Right ventricle myocardium superior (tissue), 1 donor: ENCODE measurements around the gene COL16A1. TPM values are rescaled to one million over a fixed set of nuclear protein-coding genes. Genes with fewer than 3 reads are reported as not detected.

Source experiments
- ATAC-seq: fragments of 200-7000 bp; cut with Tn5 transposase; one replicate; pipeline ENCODE4 v1.9.1; 2020; ENCODE audit warnings: mild to moderate bottlenecking; ENCODE audit not compliant: poor library complexity
- DNase-seq: peaks from one replicate; pipeline ENCODE4 v3.0.0-alpha.2; 2020
- intact Hi-C: fragments of 100-400 bp; cut with DNase I; formaldehyde crosslinking; loops from one replicate; pipeline ENCODE4 v1.11.2; 2022
- total RNA-seq: library from RNA; stranded (reverse); fragmentation: NEBNext Ultra II Directional; extraction: Animal tissue kit (Norgen Biotek cat#: 25700); gene quantifications from one replicate; pipeline ENCODE4 v1.2.1, GENCODE V29; 2021
- donor health status: DM: no; HTN: yes; CAD: no; lungs with severe emphysema.

Gene COL16A1
- total RNA-seq, 1 donor from 2014 or later = 10.9 TPM

- DNase-seq = peak; percentile 88
- intact Hi-C loops = no loop called here
These were observed 58.6 kb downstream of the COL16A1 start for GRCh38 chr1:31645274-31645568.

DNA sequence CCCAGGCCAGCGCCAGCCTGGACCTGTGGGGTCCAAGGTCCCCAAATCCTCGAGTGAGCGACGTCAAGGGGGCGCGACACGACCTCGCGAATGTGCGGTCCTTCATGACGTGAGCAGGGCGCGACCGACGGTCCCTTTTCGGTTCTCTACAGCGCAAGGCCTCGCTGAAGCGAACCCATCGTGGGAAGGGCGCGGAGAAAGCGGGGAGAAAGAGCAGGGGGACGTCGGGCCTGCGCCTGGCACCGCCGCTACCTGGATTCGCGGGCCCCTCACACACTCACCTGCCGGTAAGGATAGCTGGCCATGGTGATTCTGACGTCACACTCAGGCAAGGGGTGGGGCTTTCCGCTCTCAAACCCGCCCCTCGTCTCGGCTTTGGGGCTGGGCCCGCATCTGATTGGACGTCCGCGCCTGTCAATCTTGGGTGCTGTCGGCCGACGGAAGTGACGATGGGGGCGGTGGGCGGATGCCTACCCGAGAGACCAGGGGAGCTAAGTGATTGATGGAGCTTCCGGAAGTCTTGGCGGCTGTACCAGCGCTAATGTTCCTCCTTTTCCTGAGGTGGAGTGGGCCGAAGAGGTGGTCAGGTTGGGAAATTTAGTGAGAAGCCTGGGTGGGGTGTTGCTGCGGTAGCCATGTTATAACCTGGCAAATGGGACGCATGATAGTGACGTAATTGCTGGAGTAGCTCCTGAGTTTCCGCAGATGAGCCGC lies 59.1 kb downstream of the COL16A1 start, which contains the start of gene PEF1:
Gene PEF1 (minus strand): TSS at position 317 of the 714 bp plus-strand sequence. CDS start 12 bp downstream, at position 305.
- DNase-seq (peak; percentile 99), ATAC-seq (peak; percentile 97)
- intact Hi-C loops = no loop called here

More at GRCh38 chr1:31645274-31645568, 58.6 kb downstream of the COL16A1 start:
- no peak for ATAC-seq

- intact Hi-C loops = no loop called here
- ATAC-seq (no peak), DNase-seq (no peak)
These were observed 59.7 kb downstream of the COL16A1 start for GRCh38 chr1:31643976-31644559.

- intact Hi-C loops = no loop called here
- DNase-seq = no peak
- no peak for ATAC-seq
These were observed 60.9 kb downstream of the COL16A1 start for GRCh38 chr1:31642897-31643296.

DNA sequence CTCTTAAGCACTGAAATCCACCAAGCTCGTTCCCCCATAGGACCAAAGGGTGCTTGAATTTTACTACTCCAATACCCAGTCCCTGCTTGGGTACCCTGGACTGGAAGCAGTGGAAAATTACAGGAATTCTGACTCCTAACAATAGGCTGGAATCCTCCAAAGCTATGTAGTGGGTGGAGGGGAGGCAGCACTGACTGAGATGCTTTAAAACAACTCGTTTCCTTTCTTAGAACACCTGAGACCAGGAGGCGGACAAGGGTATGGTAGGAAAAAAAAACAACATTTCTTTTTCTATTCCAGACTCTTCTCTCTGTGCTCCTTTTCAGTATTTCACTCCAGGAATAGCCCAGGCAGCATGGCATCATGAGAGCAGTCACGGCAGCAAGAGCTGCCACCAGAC lies 61.5 kb downstream of the COL16A1 start:
- no peak for ATAC-seq
- no peak for DNase-seq
- intact Hi-C loops = no loop called here

DNA sequence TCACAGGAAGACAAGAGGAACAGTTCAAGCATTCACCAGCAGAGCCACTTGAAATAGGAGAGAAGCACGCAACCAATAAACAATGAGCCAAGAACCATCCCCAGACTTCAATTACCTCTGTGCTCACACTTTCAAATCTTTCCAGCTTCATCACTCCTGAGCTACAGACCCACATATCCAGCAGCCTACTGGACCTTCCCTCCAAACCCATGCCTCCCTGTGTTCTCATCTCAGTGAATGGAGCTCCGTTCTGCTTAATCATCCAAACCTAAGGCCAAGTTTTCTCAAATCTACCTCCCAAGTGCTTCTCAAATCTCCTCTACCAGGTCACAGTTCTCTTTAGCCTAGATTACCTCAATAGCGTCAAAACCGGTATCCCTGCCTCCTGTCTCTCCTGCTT lies 62.9 kb downstream of the COL16A1 start:
- intact Hi-C loops = no loop called here
- DNase-seq = no peak
- no peak for ATAC-seq

GRCh38 chr1:31640179-31640578 lies 63.6 kb downstream of the COL16A1 start:
- intact Hi-C loops = no loop called here
- DNase-seq (no peak), ATAC-seq (no peak)

- intact Hi-C loops = no loop called here
- DNase-seq (no peak), ATAC-seq (no peak)
These were observed 64.3 kb downstream of the COL16A1 start for GRCh38 chr1:31639543-31639942.

- intact Hi-C loops = no loop called here
- DNase-seq (no peak), ATAC-seq (no peak)
These were observed 65.7 kb downstream of the COL16A1 start for GRCh38 chr1:31637915-31638673.

GRCh38 chr1:31633117-31633516 lies 70.7 kb downstream of the COL16A1 start:
- intact Hi-C loops = no loop called here
- DNase-seq (no peak), ATAC-seq (no peak)

GRCh38 chr1:31632649-31633048 lies 71.2 kb downstream of the COL16A1 start:
- intact Hi-C loops = no loop called here
- no peak for ATAC-seq
- no peak for DNase-seq

DNA sequence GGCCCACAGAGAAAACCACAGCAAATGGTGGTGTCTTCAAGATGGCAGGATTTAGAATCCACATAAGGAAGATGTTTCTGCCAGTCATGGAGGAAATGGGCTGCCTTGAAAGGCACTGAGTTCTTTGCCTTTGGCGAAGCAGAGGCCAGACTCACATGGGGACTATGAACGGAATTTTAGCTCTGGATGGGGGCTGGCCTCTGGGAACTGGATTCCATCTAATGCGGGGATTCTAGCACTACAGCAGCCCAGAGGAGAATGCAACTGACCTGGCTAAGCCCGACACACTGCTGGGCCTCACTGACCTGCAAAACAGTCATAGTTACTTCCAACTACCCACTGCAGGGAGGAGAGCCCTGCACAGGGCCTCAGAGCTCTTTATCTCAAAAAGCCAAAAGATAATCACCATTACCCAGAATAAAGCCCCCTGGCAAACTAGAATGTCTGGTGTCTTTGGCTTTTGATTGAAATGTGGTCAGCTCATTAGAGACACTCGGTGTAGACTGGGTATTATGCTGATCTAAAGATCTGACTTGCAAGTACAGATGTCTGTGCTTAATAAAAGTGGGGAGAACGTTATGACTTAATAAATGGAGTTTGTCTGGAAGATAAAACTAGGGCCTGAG lies 74.8 kb downstream of the COL16A1 start:
- intact Hi-C loops = no loop called here

DNA sequence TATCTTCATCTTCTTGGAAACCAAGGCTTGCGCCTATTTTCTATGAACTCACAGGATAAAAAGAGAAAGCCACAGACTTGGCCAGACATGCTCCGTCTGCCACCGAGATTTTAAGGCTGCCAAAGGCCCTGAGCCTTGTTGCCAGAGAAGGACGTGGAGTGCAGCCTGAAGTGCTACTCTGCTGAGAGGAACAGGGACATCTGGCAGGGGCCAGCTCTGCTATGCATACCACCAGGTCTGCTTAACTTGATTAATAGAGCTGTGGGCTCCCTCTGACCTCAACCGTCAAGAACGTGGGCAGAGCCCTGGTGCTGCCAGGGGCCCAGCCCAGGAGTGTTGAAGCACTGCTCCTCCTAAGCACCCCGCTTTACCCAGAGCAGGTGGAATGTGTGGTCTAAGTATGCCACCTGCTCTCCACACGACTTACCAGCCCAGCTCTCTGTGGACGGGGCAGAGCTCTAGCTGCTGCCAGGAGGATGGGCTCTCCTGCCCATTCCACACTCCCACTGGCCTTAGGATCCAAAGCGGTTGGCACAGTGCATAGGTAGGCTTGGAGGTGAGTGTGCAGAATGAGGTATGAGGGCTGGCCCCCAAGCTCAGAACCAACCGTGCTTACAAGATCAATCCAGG lies 75.8 kb downstream of the COL16A1 start:
- intact Hi-C loops = no loop called here
- peak; percentile 80 for DNase-seq
- peak; percentile 81 for ATAC-seq

More for the DNA sequence above, 74.8 kb downstream of the COL16A1 start:
- no peak for DNase-seq
- no peak for ATAC-seq

DNA sequence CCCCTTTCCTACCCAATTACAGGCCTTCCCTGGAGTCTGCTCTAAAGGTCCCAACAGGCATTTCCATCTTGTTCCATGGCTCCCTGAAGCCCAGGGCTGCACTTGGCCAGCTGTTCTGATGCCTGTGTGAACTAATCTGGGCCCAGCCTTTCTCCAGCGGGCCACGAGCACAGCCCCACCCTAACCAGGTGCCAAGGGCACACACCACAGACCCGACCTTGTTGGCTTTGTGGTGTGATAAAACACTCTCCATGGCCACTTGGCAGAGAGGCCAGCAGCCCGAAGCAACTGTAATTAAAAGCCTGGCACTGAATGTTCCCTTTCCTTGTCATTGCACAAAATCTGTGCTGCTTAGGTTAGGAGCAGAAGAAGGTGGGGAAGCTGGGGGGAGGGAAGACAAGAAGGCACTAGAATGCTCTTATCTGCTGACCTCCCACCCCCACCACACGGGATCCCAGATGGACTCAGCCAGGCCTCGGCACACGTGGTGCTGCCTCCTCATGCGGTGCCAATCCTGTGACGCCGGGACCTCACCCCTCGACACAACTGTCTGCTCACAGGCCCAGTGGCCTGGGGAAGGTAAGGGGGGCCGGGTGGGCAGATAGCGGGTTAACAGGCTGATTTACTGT lies 76.4 kb downstream of the COL16A1 start:
- ATAC-seq (peak; percentile 78), DNase-seq (peak; percentile 75)
- intact Hi-C loops = no loop called here

GRCh38 chr1:31626223-31627207 lies 77.3 kb downstream of the COL16A1 start:
- no peak for DNase-seq
- intact Hi-C loops = no loop called here
- peak; percentile 3 for ATAC-seq

DNA sequence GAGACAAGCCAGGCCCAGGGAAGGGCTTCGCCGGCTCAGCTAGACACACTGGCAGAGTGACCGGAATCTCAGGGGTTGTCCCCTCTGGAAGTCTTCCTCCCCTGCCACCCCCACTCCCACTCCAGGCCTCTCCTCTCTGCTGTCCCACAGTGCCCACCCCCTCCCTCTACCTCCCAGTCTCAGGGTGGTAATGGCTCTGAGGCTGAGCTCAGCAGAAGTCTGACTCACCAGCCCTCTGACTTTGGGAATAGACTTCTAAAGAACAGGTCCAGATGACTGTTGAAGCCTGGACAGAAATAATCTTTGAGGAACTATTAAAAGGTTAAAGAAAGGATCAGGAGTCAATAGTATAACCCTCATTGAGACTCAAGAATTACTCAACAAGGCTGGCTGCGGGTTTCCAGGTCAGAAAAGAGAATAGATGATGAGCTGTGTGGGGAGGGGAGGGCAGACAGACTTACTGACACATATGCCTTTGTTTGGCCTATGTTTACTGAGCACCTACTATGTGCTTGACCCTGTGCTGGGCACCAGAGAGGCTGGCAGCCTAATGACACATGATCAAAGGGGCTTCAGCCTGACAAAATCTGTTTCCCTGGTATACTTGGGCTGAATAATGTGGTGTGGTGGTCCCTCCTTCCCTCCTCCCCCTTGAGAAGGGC lies 78.1 kb downstream of the COL16A1 start:
- ATAC-seq (no peak), DNase-seq (no peak)
- intact Hi-C loops = no loop called here
